GM21576 (cell line): ENCODE data around the gene TNFRSF4.

Experiments used
- ATAC-seq: cut with Tn5 transposase; IDR thresholded peaks from one replicate; pipeline ENCODE4 v1.9.1; 2021; ENCODE audit warnings: mild to moderate bottlenecking, moderate library complexity; ENCODE audit not compliant: unreplicated experiment

The TNFRSF4 gene

DNA sequence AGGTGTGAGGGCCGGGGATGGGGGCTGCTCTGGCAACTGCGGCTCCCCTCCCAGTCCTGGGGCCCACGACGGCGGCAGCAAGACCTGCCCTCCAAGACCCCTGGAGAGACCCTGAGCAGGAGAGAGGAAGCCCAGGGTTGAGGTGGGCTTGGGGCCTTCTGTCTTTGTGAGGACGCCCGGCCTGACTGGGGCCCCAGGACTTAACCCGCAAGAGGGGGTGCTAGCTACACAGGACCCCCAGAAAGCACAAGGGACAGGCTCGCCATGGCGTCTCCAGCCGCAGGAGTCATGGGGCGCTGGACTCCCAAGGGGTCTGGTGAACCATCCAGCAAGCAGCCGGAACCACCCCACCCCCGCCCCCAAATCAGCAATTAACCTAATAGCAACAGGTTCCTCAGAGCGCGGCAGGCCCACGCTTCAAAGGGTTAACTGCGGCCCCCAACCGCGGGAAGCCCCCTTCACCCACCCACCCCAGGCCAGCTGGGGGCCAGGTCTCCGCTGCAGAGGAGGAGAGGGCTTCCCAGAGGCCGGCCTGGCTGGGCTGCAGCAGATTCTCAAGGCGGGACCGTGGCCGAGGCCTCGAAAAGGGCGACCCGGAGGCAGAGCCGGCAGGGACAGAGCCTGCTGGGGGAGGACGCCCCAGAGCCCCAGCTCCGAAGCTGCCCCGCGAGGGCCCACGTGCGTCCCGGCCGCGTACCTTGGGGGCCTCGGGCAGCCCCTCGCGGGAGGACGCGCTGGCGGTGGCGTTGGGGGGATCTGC lies 32.0 kb upstream of the TNFRSF4 start:
- ATAC-seq = no peak

GRCh38 chr1:1245178-1245816 lies 31.3 kb upstream of the TNFRSF4 start:
- ATAC-seq = no peak

GRCh38 chr1:1244192-1244811 lies 30.3 kb upstream of the TNFRSF4 start:
- ATAC-seq = no peak

GRCh38 chr1:1243807-1244191 lies 29.8 kb upstream of the TNFRSF4 start:
- no peak for ATAC-seq

DNA sequence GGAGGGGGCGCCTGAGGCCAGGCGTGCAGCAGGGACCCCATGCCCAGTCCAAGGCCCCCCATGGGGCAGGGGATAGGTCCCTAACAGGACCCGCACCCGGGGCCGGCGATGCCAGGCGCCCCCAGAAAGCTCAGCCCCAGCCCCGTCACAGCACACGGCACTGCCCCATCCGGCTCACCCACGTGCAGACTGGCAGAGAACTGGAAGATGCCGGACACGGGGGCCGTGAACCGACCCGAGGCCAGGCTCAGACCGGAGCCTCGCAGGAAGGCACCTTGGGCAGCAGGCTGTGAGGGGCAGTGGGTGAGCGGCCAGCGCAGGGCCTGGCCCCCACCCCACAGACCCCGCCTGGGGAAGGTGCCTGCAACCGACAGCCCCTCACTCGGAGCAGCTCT lies 29.3 kb upstream of the TNFRSF4 start:
- ATAC-seq = no peak

DNA sequence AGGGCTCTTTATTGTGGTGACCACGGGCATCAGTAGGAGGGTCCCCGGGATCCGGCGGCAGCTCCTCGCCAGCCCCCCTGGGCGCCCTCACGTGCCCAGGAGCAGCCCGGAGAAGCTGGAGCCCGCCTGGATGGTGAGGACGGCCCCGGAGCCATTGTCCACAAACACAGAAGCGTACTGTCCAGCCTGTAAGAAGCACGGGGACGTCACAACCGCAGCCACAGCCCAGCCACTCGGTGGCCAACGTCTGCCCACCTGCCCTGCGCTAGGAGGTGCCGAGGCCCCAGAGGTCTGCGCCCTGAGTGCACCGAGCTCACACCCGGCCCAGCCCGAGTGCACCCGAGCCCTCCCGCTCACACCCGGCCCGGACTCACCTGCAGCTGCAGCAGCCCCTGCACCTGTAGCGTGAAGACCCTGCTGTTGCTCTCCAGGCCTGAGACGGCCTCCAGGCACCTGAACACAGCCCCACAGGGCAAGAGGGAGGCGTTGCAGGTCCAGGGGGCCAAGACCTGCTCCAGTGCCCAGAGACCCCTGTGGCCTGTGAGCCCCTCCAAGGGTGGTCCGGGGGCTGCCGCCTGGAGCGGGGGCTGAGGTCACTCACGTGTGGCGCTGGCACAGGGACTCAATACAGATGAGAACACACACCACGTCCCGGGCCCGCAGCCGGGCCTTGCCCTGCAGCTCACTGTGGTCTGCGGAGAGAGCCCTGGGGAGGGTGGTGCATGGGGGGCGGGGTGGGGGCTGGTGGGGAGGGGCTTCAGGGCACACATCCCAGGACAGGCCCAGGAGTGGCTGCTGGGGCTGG lies 28.7 kb upstream of the TNFRSF4 start:
- no peak for ATAC-seq

DNA sequence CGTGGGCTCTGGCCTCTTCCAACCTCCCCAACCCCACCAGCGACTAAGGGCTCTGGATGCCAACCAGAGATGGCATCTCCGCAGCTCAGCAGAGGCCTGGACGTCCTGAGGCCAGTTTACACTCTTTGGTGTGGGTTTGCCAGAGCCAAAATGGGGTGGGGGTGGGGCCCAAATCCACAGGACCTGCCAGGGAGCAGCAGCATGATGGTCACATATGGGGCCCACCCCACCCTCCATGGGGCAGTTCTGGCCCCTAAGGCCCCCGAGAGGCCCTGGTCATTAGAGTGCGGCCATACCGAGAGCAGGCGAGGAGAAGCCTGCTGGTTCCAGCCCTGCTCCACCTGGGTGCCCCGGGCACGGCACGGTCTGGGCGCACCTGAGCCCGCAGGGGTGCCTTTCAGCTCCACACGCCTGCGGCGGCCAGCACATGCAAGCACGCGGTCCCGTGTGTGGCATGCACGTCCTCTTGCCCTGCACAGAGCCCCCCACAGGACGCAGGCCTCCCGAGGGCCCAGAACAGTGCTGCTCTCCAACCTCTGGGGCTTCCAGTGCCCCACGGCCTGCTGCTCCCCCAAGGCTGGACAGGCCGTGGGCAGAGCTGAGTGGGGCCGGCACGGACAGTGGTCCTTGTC lies 27.8 kb upstream of the TNFRSF4 start:
- no peak for ATAC-seq

- no peak for ATAC-seq
These were observed 27.1 kb upstream of the TNFRSF4 start for GRCh38 chr1:1240822-1241587.

DNA sequence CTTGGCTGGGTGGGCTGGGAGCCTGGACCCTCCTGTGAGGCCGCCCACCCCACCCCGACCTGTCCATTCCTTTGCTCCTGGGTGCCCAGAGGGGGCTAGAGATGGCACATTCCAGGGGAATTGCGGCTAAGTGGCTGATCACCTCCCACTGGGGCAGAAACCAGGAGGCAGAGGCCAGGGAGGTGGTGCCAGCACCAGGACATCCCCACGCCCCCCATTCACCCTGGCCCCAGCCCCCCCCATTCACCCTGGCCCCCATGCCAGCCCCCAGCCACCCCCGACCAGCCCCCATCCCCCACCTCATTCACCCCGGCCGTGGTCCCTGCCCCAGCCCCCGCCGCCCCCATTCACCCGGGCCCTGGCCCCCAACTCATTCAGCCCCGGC lies 26.4 kb upstream of the TNFRSF4 start:
- ATAC-seq = no peak

DNA sequence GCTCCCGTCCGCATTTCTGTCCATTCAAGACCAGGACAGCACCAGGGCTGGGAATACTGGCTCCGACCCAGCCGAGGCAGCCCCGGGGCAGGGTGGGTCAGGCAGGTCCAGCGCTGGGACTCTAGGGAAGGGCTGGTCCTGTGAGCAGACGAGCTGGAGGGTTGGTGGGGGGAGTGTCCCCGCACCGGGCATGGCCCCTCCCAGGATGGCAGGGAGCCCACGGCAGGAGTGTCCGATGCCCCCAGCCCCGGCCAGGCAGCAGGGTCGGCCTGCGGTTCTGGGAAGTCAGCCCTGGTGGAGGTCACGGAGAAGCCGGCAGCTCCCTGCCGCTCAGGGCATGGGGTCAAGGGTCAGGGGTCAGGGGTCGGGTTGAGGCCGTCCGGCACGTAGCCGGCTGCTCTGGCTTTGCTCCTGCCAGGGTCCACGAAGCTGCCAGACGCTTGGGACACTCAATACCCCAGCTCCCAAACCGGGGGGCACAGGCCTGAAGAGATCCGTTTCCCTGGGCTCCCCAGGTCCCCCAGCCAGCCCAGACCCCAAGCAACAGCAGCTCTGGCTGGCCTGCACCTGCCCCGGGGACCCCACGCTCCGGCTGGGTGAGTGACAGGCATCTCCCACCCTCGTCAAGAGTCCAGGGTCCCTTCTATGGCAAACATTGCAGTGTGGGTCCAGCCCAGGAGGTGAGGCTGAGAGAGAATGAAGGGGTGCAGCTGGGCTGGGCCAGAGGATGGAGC lies 25.8 kb upstream of the TNFRSF4 start:
- ATAC-seq = no peak

- ATAC-seq = no peak
These were observed 25.3 kb upstream of the TNFRSF4 start for GRCh38 chr1:1239227-1239613.

DNA sequence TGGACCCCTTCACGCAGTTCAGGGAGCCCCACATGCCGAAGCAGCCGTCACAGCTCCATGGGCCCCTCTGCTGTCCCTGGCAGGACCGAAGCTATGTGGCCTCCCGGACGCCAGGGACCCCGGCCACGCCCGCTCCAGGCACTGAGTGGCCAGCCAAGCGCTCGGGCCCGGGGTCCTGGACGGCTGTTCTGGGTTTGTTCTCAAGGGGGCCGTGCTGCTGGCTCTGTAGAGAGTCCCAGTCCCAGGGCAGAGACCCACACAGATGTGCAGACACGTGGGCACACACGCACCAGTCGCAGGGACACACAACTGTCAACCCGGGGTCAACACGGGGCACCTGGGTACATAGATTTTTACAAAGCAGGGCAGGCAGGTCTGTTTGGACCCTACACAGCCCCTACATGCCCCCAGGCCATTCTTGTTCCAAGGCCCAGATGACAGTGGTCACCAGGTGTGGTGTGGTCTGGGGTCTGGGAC lies 24.8 kb upstream of the TNFRSF4 start:
- no peak for ATAC-seq

GRCh38 chr1:1237874-1238701 lies 24.1 kb upstream of the TNFRSF4 start:
- no peak for ATAC-seq

GRCh38 chr1:1236945-1237873 lies 23.3 kb upstream of the TNFRSF4 start:
- ATAC-seq = no peak

DNA sequence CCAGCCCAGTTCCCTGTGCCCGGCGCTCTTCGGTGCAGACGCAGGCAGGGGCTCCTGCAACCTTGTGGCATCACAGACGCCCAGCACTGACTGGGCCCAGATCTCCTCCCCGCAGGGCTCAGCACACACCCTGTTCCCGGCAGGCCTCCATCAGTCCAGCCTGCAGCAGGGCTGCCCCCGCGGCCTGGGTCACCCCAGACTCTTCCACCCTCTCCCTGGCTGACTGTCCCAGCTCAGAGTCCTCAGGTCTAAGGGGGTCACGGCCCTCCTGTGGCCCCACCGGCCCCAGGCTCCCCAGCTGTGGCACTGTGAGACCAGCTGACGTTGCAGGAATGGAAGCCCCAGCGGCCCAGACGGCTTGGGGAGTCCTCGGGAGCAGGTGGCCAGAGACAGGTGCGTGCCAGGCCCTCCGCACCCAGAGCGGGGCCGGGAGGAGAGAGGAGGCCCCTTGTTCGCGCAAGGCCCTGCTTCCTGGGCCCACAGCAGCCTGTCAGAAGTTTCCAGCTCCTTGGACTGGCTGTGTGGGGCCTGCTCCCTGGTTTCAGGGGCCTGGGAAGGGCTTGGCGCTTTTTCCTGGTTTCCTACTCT lies 22.3 kb upstream of the TNFRSF4 start:
- no peak for ATAC-seq

DNA sequence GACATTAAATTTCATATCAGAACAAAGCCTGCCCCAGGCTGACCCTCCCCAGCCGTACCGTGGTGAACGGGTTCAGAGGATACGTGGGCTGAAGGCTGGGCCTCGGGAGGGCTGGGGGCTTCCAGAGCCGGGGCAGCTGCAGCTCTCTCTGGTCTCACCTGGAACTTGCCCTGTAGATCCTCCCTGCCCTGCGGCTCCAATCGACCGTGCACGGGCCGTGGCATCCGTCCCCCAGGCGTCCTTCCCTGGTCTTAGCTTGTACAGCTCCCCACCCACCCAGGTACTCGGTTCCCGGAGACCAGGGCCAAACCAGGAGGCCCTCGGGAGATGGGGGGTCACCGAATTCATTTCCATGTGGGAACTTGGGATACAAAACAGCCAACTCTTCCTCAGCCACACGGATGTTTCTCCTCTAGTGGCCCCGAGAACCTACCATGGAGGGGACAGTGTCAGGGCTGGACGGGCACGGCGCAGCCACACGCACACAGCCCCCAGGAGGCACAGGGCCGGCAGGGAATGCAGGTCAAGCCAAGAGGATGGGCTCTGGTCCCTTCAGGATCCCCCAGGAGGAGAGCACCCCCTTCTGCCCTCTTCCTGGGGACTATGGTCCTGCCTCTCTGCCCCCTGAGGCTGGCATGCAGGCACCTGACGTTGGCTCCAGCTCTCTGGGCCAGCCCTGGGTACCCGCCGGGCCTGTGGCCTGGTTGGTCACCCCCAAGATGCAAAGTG lies 21.2 kb upstream of the TNFRSF4 start:
- ATAC-seq = no peak
